Heart left ventricle (tissue), 16 donors: Measurements from ENCODE around the gene PARP8. TPM values are rescaled to one million over a fixed set of nuclear protein-coding genes. Genes with fewer than 3 reads are reported as not detected.

Experiments used
- ATAC-seq, 4 donors: fragments of 200-7000 bp; cut with Tn5 transposase; one replicate each; pipeline ENCODE4 v1.9.1; 2020 to 2022; ENCODE audit warnings: moderate library complexity in 4 of 4, mild to moderate bottlenecking in 3 of 4, moderate number of reproducible peaks in 1 of 4
- DNase-seq, 5 donors: peaks; one replicate each; pipeline ENCODE4 v3.0.0-alpha.2; 2020
- H3K27ac ChIP-seq, 12 donors: fragments of 200-600 bp; sonication (generic) in 4 of 12; one replicate each; pipeline versions ENCODE4 v1.5.0 to v1.8.0; 2016 to 2022; ENCODE audit warnings: mild to moderate bottlenecking in 2 of 12
- H3K27me3 ChIP-seq, 9 donors: fragments of 200-600 bp; sonication (generic) in 2 of 9; one replicate each; pipeline versions ENCODE4 v1.5.1 to v1.8.0; 2016 to 2022; ENCODE audit warnings: mild to moderate bottlenecking in 3 of 9
- H3K36me3 ChIP-seq, 9 donors: fragments of 200-600 bp; sonication (generic) in 2 of 9; one replicate each; pipeline versions ENCODE4 v1.5.0 to v1.8.0; 2018 to 2022; ENCODE audit warnings: mild to moderate bottlenecking in 2 of 9
- H3K4me1 ChIP-seq, 12 donors: fragments of 200-600 bp; sonication (generic) in 4 of 12; one replicate each; pipeline versions ENCODE4 v1.5.0 to v1.8.0; 2016 to 2022; ENCODE audit warnings: mild to moderate bottlenecking in 3 of 12
- H3K4me3 ChIP-seq, 12 donors: fragments of 200-600 bp; sonication (generic) in 4 of 12; one replicate each; pipeline versions ENCODE4 v1.5.0 to v1.8.0; 2017 to 2022; ENCODE audit warnings: mild to moderate bottlenecking in 9 of 12, moderate library complexity in 4 of 12
- H3K9me3 ChIP-seq, 12 donors: fragments of 200-600 bp; sonication (generic) in 4 of 12; one replicate each; pipeline versions ENCODE4 v1.5.0 to v1.8.0; 2016 to 2022; ENCODE audit warnings: mild to moderate bottlenecking in 1 of 12
- POLR2A ChIP-seq, 2 donors: fragments of 450-650 bp; IDR thresholded peaks; one replicate each; pipeline ENCODE4 v1.6.1; 2017; ENCODE audit warnings: antibody characterized with exemption in 2 of 2, mild to moderate bottlenecking in 2 of 2, moderate library complexity in 2 of 2
- WGBS, 4 donors: extraction: QIAGEN DNeasy Blood & Tissue Kit in 2 of 4; methylation state at CpG; one replicate each; pipeline versions ENCODE4 v1.1.5 to v1.1.7; 2013 to 2018; 5-methylcytosine and 5-hydroxymethylcytosine counted together
- intact Hi-C, 10 donors: fragments of 100-400 bp; cut with DNase I; formaldehyde crosslinking; loops; one replicate each; pipeline versions ENCODE4 v1.11.1 to v1.14.2; 2022
- polyA plus RNA-seq, 2 donors: library from polyadenylated mRNA; stranded (reverse); fragments of 200-250 nt; gene quantifications; one replicate each; pipeline ENCODE4 v1.2.3, GENCODE V29; 2013
- total RNA-seq, 9 donors: library from RNA; depleted of rRNA in 2 of 9; stranded (reverse); fragments of >200 nt in 2 of 9; fragmentation: NEBNext Ultra II Directional in 3 of 9; extraction: Animal tissue kit (Norgen Biotek cat#: 25700) in 3 of 9; gene quantifications; one replicate each; pipeline versions ENCODE4 v1.1.0 to v1.2.4, GENCODE V29; 2016 to 2023
- TF ChIP-seq, protein P1 (sequence below), 12 donors: fragments of 200-600 bp; sonication (generic) in 4 of 12; IDR thresholded peaks; one replicate each; pipeline versions ENCODE4 v1.5.0 to v1.8.0; 2018 to 2022; ENCODE audit warnings: antibody characterized with exemption in 12 of 12, mild to moderate bottlenecking in 5 of 12
- donor health status: ischemic (EF 13 %, LVEDD 7.1; RV severe dilation, severe dysfunction).
- donor health status: healthy with polysubstance abuse.
- donor health status: DM: no; HTN: yes; CAD: no.
- donor health status: DM: no; HTN: no; CAD: no.
- donor health status: ischemic (EF 25% LVEDD 6.9; RV normal size, moderate dysfunction).
- donor health status: ischemic (EF 25% LVEDD 5.7; RV mildly dilated, moderate dysfunction).
- donor health status: healthy.
- donor health status: DM: yes; HTN: yes; CAD: no.
- donor health status: ischemic (EF 35%, LVEDD 5.7; RV mildly dilated, moderate dysfunction).
- donor health status: nonischemic (EF 11% LVEDD 7.7; RV severe dilation, severe dysfunction).
- donor health status: DM: yes; HTN: yes; CAD: no.
- donor health status: PGD.
- donor health status: ischemic (EF 29% LVEDD 5.4; RV normal size, mild dysfunction).
- donor health status: nonischemic (EF 23%, LVEDD 6.1; RV moderate dilation, normal function).

Gene PARP8
- total and polyA plus RNA-seq, 11 donors, result 1.6 to 22.5 (median 6.0) TPM

DNA sequence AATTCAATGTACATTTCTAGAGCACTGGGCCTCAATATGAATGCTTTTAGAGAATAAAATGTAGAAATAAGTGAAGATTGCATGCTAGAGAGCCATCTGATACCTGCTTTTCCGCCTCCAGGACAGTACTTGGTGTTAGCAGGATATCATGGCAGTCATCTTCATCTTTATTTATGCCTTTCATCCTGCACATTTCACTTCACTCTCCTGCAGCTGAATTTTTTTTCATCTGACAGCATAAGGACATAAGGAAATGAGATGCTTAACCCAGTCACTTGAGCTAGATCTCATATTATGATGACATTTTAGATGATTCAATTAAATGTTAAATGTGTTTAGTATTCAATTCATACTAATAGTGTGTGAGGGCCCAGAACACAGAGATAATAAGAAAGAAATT is 162.6 kb downstream of the PARP8 start:
- no peak for TF ChIP-seq POLR2A (IDR thresholded peaks at IDR 0.05)

DNA sequence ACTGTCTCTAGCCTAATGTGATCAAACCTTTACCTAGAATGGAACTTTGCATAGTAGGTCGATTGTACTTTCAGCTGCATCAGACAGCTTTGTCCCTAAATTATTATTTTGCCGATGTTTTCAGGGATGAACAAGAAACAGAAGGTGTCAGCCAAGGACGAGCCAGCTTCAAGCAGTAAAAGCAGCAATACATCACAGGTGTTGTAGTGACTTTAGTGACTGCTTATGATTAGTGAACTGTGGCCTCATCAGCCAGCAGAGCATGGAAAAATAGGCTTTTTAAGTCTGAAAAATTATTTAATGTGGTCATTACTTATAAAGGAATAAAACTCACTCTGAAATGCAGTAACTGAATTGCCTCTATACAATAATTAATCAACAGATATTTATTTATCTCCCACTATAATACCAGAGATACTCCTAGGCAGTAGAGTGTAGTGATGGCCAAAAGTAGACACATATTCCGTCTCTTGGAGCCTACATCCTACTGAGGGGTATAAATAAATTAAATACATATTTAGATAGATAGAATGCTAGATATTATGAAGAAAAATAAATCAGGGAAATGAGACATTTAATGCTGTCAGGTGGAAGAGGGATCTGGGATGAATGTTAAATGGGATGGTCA is 166.3 kb downstream of the PARP8 start:
- Histone ChIP-seq H3K4me1 (no peaks in the 10 kb centered on the region), H3K36me3 (peaks cover 0 to 90% (median 27%) of the 10 kb centered on the region in 9 donors), H3K27me3 (no peaks in the 10 kb centered on the region), H3K4me3 (no peak overlapping the region), H3K27ac (no peak overlapping the region), H3K9me3 (no peaks in the 10 kb centered on the region)
- intact Hi-C loops, result no loop called here
- TF ChIP-seq, protein P1, sequence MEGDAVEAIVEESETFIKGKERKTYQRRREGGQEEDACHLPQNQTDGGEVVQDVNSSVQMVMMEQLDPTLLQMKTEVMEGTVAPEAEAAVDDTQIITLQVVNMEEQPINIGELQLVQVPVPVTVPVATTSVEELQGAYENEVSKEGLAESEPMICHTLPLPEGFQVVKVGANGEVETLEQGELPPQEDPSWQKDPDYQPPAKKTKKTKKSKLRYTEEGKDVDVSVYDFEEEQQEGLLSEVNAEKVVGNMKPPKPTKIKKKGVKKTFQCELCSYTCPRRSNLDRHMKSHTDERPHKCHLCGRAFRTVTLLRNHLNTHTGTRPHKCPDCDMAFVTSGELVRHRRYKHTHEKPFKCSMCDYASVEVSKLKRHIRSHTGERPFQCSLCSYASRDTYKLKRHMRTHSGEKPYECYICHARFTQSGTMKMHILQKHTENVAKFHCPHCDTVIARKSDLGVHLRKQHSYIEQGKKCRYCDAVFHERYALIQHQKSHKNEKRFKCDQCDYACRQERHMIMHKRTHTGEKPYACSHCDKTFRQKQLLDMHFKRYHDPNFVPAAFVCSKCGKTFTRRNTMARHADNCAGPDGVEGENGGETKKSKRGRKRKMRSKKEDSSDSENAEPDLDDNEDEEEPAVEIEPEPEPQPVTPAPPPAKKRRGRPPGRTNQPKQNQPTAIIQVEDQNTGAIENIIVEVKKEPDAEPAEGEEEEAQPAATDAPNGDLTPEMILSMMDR (IDR thresholded peaks at IDR 0.05), result no peak
- TF ChIP-seq POLR2A (IDR thresholded peaks at IDR 0.05), result no peak
- 90 to 94% (median 91%) methylated on average over 4 of the region's 4 CpGs for WGBS, 4 donors
- no peak for ATAC-seq
- no peak for DNase-seq

More for the DNA sequence above, 162.6 kb downstream of the PARP8 start:
- ATAC-seq (no peak), DNase-seq (no peak)
- H3K4me1 ChIP-seq, result no peaks in the 10 kb centered on the region
- no peak overlapping the region for H3K27ac ChIP-seq
- intact Hi-C loops, result no loop called here
- 92 to 97% (median 94%) methylated on average over 1 of the region's 1 CpG for WGBS, 4 donors
- H3K36me3 ChIP-seq, result peaks cover 0 to 69% (median 28%) of the 10 kb centered on the region in 9 donors
- no peak overlapping the region for H3K4me3 ChIP-seq
- no peaks in the 10 kb centered on the region for H3K9me3 ChIP-seq
- H3K27me3 ChIP-seq, result no peaks in the 10 kb centered on the region

DNA sequence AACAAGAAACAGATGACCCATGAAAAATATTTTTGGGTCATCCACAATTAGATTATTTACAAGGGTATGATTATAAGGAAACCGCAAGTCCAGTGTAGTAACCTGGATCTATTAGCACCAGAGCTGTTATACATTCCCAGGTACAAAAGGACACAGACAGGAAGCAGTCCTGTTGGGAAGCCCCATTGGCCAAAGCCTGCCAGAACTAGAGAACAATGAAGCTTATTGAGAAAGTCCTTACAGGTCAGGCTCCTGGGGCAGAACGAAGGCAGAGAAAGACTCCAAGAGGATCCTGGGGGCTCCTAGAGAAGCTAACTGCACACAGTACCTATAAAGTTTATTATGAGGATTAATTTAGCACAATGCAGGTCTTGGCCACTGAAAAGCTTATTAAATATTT is 169.9 kb downstream of the PARP8 start:
- H3K4me3 ChIP-seq, result no peak overlapping the region
- peaks cover 0 to 56% (median 3%) of the 10 kb centered on the region in 9 donors for H3K36me3 ChIP-seq
- ATAC-seq (no peak), DNase-seq (no peak)
- TF ChIP-seq, protein P1 (IDR thresholded peaks at IDR 0.05), result no peak
- TF ChIP-seq POLR2A (IDR thresholded peaks at IDR 0.05), result no peak
- H3K4me1 ChIP-seq, result no peaks in the 10 kb centered on the region
- 83 to 94% (median 92%) methylated on average over 2 of the region's 2 CpGs for WGBS, 4 donors
- no peak overlapping the region for H3K27ac ChIP-seq
- no peaks in the 10 kb centered on the region for H3K27me3 ChIP-seq
- no peaks in the 10 kb centered on the region for H3K9me3 ChIP-seq
- intact Hi-C loops, result no loop called here

DNA sequence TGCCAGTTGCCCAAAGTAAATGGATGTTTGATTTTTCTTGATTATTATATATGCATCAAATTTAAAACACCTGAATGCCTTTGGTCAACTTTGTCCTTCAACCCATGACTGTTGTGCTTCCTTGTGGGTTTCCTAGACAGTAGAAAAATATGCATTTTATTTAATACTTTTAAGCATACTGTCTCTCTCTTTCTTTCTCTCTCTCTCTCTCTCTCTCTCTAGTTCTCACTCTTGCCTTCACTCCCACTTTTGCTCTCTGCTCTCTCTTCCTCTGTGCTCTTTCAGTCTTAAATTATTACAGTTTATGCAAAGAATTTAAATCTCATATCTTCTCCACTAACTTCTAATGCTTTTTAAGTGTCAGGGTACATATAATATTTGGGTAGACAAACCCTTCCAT is 173.0 kb downstream of the PARP8 start:
- no peaks in the 10 kb centered on the region for H3K9me3 ChIP-seq
- intact Hi-C loops, result no loop called here
- no peak overlapping the region for H3K4me3 ChIP-seq
- H3K4me1 ChIP-seq, result no peaks in the 10 kb centered on the region
- TF ChIP-seq, protein P1 (IDR thresholded peaks at IDR 0.05), result no peak
- TF ChIP-seq POLR2A (IDR thresholded peaks at IDR 0.05), result no peak
- no peak overlapping the region for H3K27ac ChIP-seq
- H3K27me3 ChIP-seq, result no peaks in the 10 kb centered on the region
- DNase-seq (no peak), ATAC-seq (no peak)
- peaks cover 0 to 59% (median 12%) of the 10 kb centered on the region in 9 donors for H3K36me3 ChIP-seq

DNA sequence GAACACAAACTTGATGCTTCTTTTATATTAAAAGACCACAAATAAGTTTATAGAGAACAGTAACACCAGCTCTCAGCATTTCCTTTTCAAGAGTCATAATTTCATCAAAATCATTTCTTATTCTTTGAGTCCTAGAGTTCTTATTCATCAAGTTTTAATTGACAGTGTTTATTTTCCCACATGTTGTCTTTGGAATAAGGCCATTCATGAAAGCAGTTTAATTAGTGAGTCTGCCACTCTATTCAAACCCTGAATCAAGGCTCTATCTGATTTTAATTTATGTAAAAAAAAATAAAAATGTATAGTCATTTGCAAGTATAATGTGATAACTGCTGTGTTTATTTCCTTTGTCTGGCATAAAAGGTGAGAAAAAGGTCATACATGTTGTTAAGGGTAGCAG is 176.7 kb downstream of the PARP8 start:
- ATAC-seq, result no peak
- Histone ChIP-seq H3K36me3 (peaks cover 0 to 33% (median 12%) of the 10 kb centered on the region in 9 donors), H3K27me3 (no peaks in the 10 kb centered on the region), H3K4me3 (no peak overlapping the region), H3K9me3 (no peaks in the 10 kb centered on the region), H3K4me1 (no peaks in the 10 kb centered on the region), H3K27ac (no peak overlapping the region)
- intact Hi-C loops, result no loop called here
- DNase-seq, result no peak
- TF ChIP-seq, protein P1 (IDR thresholded peaks at IDR 0.05), result no peak
- TF ChIP-seq POLR2A (IDR thresholded peaks at IDR 0.05), result no peak
